Ectodermal cell (in vitro differentiated cells): Measurements from ENCODE around the gene FCHSD2.
"Not testable (repeated sequence)": the region's sequence is repeated elsewhere in the genome, so short reads cannot be mapped to it uniquely, and the experiment has no call there.

Source experiments
- H3K27ac ChIP-seq: 2 replicates; pipeline ENCODE4 v1.7.0; 2013; ENCODE audit warnings: mild to moderate bottlenecking, low read depth, low read length; ENCODE audit not compliant: insufficient read depth, poor library complexity, severe bottlenecking
- H3K27me3 ChIP-seq: 2 replicates; pipeline ENCODE4 v1.7.0; 2013; ENCODE audit warnings: mild to moderate bottlenecking, low read length; ENCODE audit not compliant: insufficient read depth, control insufficient read depth, poor library complexity, severe bottlenecking
- H3K36me3 ChIP-seq: one replicate; pipeline ENCODE4 v1.7.0; 2013; ENCODE audit warnings: low read length; ENCODE audit not compliant: control insufficient read depth, insufficient read depth
- H3K4me1 ChIP-seq: one replicate; pipeline ENCODE4 v1.7.0; 2013; ENCODE audit warnings: low read length; ENCODE audit not compliant: control insufficient read depth, insufficient read depth
- H3K4me3 ChIP-seq: 2 replicates; pipeline ENCODE4 v1.7.0; 2013; ENCODE audit warnings: low read depth, low read length, control low read depth; ENCODE audit not compliant: insufficient read depth
- H3K9me3 ChIP-seq: 2 replicates; pipeline ENCODE4 v1.7.0; 2013; ENCODE audit warnings: mild to moderate bottlenecking, low read length, moderate library complexity; ENCODE audit not compliant: control insufficient read depth
- WGBS, 2 experiments: methylation state at CpG; one replicate each; pipeline ENCODE4 v1.1.7; 2013; ENCODE audit warnings: missing lambda C conversion rate in 2 of 2; 5-methylcytosine and 5-hydroxymethylcytosine counted together

Gene FCHSD2

GRCh38 chr11:72827656-72828055 lies 314.5 kb downstream of the FCHSD2 start:
- H3K4me1 ChIP-seq, H3K27me3 ChIP-seq, H3K36me3 ChIP-seq, H3K9me3 ChIP-seq, H3K27ac ChIP-seq, H3K4me3 ChIP-seq: not testable (repeated sequence)
- WGBS, 2 experiments, result 96% methylated on average over 10 of the region's 11 CpGs

DNA sequence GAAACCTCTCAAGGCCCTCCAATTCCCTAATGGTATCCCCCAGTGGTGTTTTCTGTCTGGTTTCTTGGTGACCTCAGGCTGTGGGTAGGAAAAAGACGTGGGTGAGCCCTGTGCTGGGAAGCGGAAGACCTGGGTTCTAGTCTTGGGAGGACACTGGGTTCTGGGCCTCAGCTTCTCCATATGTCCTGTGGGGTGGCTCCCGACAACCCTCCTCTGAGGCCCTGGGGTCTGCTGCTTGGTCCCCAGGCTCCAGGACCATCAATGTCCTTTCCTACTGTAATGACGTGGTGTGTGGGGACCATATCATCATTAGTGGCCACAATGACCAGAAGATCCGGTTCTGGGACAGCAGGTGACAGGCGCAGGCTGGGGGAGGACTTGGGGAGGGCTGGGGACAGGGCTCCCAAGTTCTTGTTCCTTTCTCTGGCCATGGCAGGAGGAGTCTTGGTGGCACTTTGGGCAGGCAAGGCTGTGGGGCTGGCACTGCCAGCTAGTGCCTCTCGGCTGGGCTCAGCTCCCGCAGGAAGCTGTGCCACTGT lies 315.1 kb downstream of the FCHSD2 start:
- WGBS, 2 experiments, result 95 to 97% methylated on average over 8 of the region's 8 CpGs
- H3K27me3 ChIP-seq, result no peaks in the 10 kb centered on the region
- H3K9me3 ChIP-seq, result no peaks in the 10 kb centered on the region
- H3K4me1 ChIP-seq, result peaks cover 5% of the 10 kb centered on the region
- H3K4me3 ChIP-seq, result no peak overlapping the region
- H3K36me3 ChIP-seq, result no peaks in the 10 kb centered on the region
- no peak overlapping the region for H3K27ac ChIP-seq

- Histone ChIP-seq H3K4me3 (no peak overlapping the region), H3K27me3 (no peaks in the 10 kb centered on the region), H3K27ac (no peak overlapping the region), H3K4me1 (peaks cover 2% of the 10 kb centered on the region), H3K9me3 (no peaks in the 10 kb centered on the region), H3K36me3 (no peaks in the 10 kb centered on the region)
- 92 to 93% methylated on average over 15 of the region's 15 CpGs for WGBS, 2 experiments
Measured at GRCh38 chr11:72826191-72826941, 315.8 kb downstream of the FCHSD2 start.

- WGBS, 2 experiments, result 94 to 95% methylated on average over 4 of the region's 4 CpGs
- H3K9me3 ChIP-seq, result no peaks in the 10 kb centered on the region
Measured at GRCh38 chr11:72825661-72826060, 316.5 kb downstream of the FCHSD2 start.

GRCh38 chr11:72824811-72825505 lies 317.2 kb downstream of the FCHSD2 start:
- H3K9me3 ChIP-seq, result no peaks in the 10 kb centered on the region
- WGBS, 2 experiments, result 89 to 92% methylated on average over 15 of the region's 15 CpGs
- no peak overlapping the region for H3K27ac ChIP-seq
- no peak overlapping the region for H3K4me3 ChIP-seq
- peaks cover 5% of the 10 kb centered on the region for H3K4me1 ChIP-seq
- no peaks in the 10 kb centered on the region for H3K27me3 ChIP-seq
- peaks cover 2% of the 10 kb centered on the region for H3K36me3 ChIP-seq

More at GRCh38 chr11:72825661-72826060, 316.5 kb downstream of the FCHSD2 start:
- H3K4me1 ChIP-seq, result peaks cover 5% of the 10 kb centered on the region
- no peaks in the 10 kb centered on the region for H3K27me3 ChIP-seq
- H3K36me3 ChIP-seq, result no peaks in the 10 kb centered on the region
- no peak overlapping the region for H3K27ac ChIP-seq
- no peak overlapping the region for H3K4me3 ChIP-seq

DNA sequence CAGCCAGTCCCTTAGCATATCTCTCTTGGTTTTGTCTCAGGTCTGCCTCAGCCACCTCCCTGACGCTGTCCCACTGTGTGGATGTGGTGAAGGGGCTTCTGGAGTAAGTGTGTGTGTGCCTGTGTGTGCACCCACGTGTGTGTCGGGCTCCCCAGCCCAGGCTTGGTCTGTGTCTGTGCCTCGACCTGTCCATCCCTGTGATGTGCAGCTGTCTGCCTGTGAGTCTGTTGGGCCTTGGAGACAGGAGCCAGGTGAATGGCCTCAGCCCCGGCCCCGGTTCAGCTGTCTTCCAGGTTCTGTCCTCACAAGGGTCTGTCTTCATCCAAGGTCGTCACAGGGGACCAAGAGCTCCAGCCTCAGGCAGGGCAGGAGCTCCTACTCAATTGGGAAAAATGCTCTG lies 318.1 kb downstream of the FCHSD2 start:
- Histone ChIP-seq H3K9me3 (no peaks in the 10 kb centered on the region), H3K4me3 (no peak overlapping the region), H3K4me1 (peaks cover 5% of the 10 kb centered on the region), H3K27me3 (no peaks in the 10 kb centered on the region), H3K36me3 (peaks cover 6% of the 10 kb centered on the region), H3K27ac (no peak overlapping the region)
- WGBS, 2 experiments, result 91 to 93% methylated on average over 7 of the region's 7 CpGs

- Histone ChIP-seq H3K4me3 (no peak overlapping the region), H3K27me3 (no peaks in the 10 kb centered on the region), H3K9me3 (no peaks in the 10 kb centered on the region), H3K4me1 (peaks cover 5% of the 10 kb centered on the region), H3K36me3 (peaks cover 8% of the 10 kb centered on the region), H3K27ac (no peak overlapping the region)
- 91 to 92% methylated on average over 8 to 9 of the region's 9 CpGs for WGBS, 2 experiments
Measured at GRCh38 chr11:72823105-72823804, 318.9 kb downstream of the FCHSD2 start.

- H3K4me3 ChIP-seq, result peak overlapping the region; percentile 46
- no peaks in the 10 kb centered on the region for H3K27me3 ChIP-seq
- H3K9me3 ChIP-seq, result no peaks in the 10 kb centered on the region
- no peak overlapping the region for H3K27ac ChIP-seq
- H3K36me3 ChIP-seq, result peaks cover 11% of the 10 kb centered on the region
- H3K4me1 ChIP-seq, result peaks cover 5% of the 10 kb centered on the region
- WGBS, 2 experiments, result 3 to 4% methylated on average over 82 of the region's 82 CpGs
Measured at GRCh38 chr11:72821920-72822799, 320.0 kb downstream of the FCHSD2 start.

DNA sequence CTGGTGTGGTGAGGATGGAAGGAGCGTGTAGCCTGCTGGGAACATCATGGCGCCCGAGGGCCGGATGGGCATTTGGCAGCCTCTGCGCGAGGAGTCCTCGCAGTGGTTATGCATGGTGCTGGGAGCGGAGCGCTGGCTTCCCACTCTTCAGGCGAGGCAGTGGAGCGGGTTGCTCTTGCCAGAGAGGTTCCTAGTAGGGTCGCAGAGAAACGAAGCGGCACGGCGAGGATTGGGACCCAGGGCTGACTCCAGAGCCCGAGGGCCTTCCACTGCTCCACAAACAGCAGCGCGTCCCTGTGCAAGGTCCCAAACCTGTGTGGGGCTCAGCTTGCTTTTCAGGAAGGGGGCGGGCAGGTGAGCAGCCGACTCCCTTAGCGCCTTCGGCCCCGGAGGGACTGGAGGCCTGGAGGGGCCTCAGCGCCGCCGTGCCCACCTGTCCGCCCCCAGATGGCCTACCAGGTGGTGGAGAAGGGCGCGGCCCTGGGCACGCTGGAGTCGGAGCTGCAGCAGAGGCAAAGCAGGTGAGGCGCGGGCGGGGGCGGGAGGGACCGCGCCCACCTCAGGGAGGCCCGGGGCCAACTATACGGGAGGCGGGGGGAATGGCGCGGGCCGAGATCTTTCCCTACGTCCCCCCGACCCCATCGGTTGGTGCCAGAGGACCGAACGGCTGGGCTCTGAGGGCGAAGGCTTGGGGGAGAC lies 320.7 kb downstream of the FCHSD2 start:
- H3K4me1 ChIP-seq, result peaks cover 5% of the 10 kb centered on the region
- no peaks in the 10 kb centered on the region for H3K9me3 ChIP-seq
- no peak overlapping the region for H3K27ac ChIP-seq
- peak overlapping the region; percentile 46 for H3K4me3 ChIP-seq
- H3K36me3 ChIP-seq, result peaks cover 11% of the 10 kb centered on the region
- H3K27me3 ChIP-seq, result no peaks in the 10 kb centered on the region
- WGBS, 2 experiments, result 47 to 50% methylated on average over 50 of the region's 50 CpGs
